ENCODE measurements around the gene CDC42BPA. TPM values are rescaled to one million over a fixed set of nuclear protein-coding genes. Genes with fewer than 3 reads are reported as not detected.

Gene CDC42BPA
- total and polyA plus RNA-seq, 2 donors = 3.7 to 3.9 TPM

DNA sequence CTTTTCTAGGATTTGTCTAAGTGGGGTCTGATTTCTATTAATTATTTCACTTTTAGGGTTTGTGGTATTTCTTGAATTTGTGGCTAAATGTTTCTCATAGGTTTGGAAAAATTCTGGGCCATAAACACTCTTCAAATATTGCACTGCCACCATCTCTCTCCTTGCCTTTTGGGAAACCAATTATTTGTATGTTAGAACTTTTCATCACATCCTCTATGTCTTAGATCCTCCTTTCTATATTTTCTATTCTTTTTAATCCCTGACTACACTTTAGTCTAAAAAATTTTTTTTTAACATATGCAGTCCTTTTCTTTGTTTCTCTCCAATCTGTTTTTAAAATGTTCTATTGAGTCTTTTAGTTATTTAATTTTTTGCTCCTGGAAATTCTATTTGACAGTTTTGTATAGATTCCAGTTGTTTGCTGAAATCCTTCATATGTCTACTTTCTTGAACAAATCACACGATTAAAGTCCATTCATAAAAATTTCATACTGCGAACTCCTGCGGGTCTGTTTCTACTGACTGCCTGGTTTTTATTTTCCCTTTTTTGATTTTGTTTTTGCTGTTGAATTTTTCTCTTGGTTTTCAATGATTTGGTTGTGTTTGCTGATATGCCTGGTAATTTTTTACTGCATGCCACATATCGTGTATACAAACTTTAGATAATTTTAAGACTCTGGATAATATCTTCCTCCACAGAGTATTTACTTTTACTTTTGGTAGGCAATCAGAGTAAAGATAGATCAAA, 235.1 kb downstream of the CDC42BPA start:
- no peaks in the 10 kb centered on the region for H3K4me1 ChIP-seq (ENCODE audit: control insufficient read depth in 2 of 2, insufficient read depth in 2 of 2, low read length in 2 of 2)
- H3K4me3 ChIP-seq (ENCODE audit: low read length in 2 of 2) = no peak overlapping the region
- 98% methylated on average over 4 of the region's 4 CpGs for WGBS

DNA sequence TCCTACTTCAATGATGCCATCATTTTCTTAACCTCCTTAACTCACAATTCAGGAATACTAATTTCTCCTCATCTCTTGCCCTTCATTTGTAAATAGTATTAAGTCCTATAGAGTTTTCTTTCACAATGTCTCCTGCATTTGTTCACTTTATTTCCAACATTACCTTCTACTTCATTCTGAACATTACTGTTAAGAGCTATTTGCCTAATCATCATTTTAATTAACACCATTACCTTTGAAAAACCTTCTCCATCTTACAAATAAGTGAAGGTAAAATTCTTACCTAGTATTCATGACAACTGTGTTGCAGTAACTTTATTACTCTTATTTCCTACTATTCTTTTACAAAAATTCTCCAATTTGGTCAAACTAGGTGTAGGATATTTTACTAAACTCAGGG, 240.5 kb downstream of the CDC42BPA start:
- Histone ChIP-seq H3K4me1 (ENCODE audit: control insufficient read depth in 2 of 2, insufficient read depth in 2 of 2, low read length in 2 of 2) (no peaks in the 10 kb centered on the region), H3K9me3 (ENCODE audit: control insufficient read depth in 2 of 2, insufficient read depth in 1 of 2, low read length in 1 of 2) (no peaks in the 10 kb centered on the region), H3K27ac (ENCODE audit: low read depth in 1 of 2, low read length in 1 of 2) (no peak overlapping the region), H3K27me3 (ENCODE audit: control insufficient read depth in 2 of 2, insufficient read depth in 1 of 2, low read length in 1 of 2) (no peaks in the 10 kb centered on the region), H3K36me3 (ENCODE audit: control insufficient read depth in 2 of 2, insufficient read depth in 2 of 2, low read length in 1 of 2) (no peaks in the 10 kb centered on the region), H3K4me3 (ENCODE audit: low read length in 2 of 2) (no peak overlapping the region)
- DNase-seq (ENCODE audit: low read depth in 6 of 9, low spot score in 9 of 9) = no peak

More for the DNA sequence above, 235.1 kb downstream of the CDC42BPA start:
- DNase-seq (ENCODE audit: low read depth in 6 of 9, low spot score in 9 of 9) = no peak
- Histone ChIP-seq H3K27me3 (ENCODE audit: control insufficient read depth in 2 of 2, insufficient read depth in 1 of 2, low read length in 1 of 2) (no peaks in the 10 kb centered on the region), H3K27ac (ENCODE audit: low read depth in 1 of 2, low read length in 1 of 2) (no peak overlapping the region), H3K36me3 (ENCODE audit: control insufficient read depth in 2 of 2, insufficient read depth in 2 of 2, low read length in 1 of 2) (no peaks in the 10 kb centered on the region), H3K9me3 (ENCODE audit: control insufficient read depth in 2 of 2, insufficient read depth in 1 of 2, low read length in 1 of 2) (no peaks in the 10 kb centered on the region)

DNA sequence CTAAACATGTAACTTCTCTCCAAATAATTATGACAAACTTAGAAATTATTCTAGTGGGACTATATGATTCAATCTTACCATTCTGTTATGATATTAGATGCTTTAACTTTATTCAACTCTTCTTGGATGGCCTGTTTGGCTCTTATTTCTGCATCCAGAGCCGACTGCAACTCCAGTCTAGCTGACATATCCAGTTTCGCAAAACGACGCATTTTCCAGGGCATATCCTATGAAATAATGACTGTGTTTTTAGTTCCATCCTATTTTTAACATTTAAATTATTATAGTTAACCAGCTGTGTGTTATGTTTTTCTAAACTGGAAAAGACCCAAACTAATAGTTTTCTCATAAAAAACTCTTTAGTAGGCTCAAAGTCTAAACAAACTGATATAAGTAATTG, 244.5 kb downstream of the CDC42BPA start:
- no peaks in the 10 kb centered on the region for H3K27me3 ChIP-seq (ENCODE audit: control insufficient read depth in 2 of 2, insufficient read depth in 1 of 2, low read length in 1 of 2)
- no peak for DNase-seq (ENCODE audit: low read depth in 6 of 9, low spot score in 9 of 9)
- WGBS = 96% methylated on average over 4 of the region's 4 CpGs
- no peaks in the 10 kb centered on the region for H3K9me3 ChIP-seq (ENCODE audit: control insufficient read depth in 2 of 2, insufficient read depth in 1 of 2, low read length in 1 of 2)
- no peak overlapping the region for H3K27ac ChIP-seq (ENCODE audit: low read depth in 1 of 2, low read length in 1 of 2)
- H3K4me3 ChIP-seq (ENCODE audit: low read length in 2 of 2) = no peak overlapping the region
- H3K36me3 ChIP-seq (ENCODE audit: control insufficient read depth in 2 of 2, insufficient read depth in 2 of 2, low read length in 1 of 2) = no peaks in the 10 kb centered on the region
- no peaks in the 10 kb centered on the region for H3K4me1 ChIP-seq (ENCODE audit: control insufficient read depth in 2 of 2, insufficient read depth in 2 of 2, low read length in 2 of 2)

DNA sequence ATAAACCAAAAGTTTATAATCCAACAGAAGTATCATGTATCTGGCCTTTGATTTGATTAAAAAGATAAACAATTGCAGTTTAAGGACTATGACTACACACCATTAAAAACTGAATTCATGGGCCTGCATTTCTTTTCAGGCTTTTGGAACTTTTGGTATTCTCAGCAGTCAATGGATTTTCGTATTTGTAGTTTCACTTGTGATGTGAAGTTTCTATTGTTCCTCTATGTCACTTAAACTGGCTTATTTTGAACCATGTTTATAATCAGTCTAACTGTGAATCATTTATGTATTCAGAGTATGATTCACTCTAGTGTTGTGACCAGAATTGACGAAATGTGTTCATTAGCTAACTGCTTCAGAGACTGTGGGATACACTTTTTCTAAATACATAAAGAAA, 245.3 kb downstream of the CDC42BPA start:
- Histone ChIP-seq H3K27me3 (ENCODE audit: control insufficient read depth in 2 of 2, insufficient read depth in 1 of 2, low read length in 1 of 2) (no peaks in the 10 kb centered on the region), H3K9me3 (ENCODE audit: control insufficient read depth in 2 of 2, insufficient read depth in 1 of 2, low read length in 1 of 2) (no peaks in the 10 kb centered on the region), H3K4me3 (ENCODE audit: low read length in 2 of 2) (no peak overlapping the region), H3K36me3 (ENCODE audit: control insufficient read depth in 2 of 2, insufficient read depth in 2 of 2, low read length in 1 of 2) (no peaks in the 10 kb centered on the region), H3K4me1 (ENCODE audit: control insufficient read depth in 2 of 2, insufficient read depth in 2 of 2, low read length in 2 of 2) (no peaks in the 10 kb centered on the region), H3K27ac (ENCODE audit: low read depth in 1 of 2, low read length in 1 of 2) (no peak overlapping the region)
- DNase-seq (ENCODE audit: low read depth in 6 of 9, low spot score in 9 of 9) = no peak
- 96% methylated on average over 2 of the region's 2 CpGs for WGBS

DNA sequence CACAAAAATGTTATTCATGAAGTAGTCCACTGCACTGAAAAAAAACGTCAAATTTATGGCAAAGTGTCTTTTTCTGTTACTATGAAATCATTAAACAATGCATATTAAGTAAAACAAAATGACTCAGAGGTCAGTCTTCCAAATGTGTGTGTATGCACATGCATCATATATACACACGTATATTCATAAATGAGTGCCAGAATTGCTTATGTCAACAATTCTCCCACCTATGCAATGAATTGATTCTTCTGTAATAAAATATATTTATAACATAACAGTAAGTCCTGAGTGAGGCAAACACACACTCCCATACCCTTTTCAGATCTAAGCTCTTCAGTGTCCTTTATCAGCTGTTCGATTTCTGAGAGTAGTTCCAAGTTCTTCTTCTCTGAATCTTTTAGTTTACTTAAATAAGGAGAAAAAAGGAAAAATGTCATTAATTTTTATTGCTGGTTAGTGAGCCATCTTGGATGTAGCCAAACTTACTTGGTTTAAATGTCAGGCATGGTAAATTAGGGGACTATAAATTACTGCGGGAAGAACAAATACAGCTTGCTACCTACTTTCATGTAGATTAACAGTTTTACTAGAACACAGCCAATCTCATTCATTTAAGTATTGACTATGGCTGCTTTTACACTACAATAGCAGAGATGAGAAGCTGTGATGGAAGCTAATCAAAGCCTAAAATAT, 246.3 kb downstream of the CDC42BPA start:
- H3K27me3 ChIP-seq (ENCODE audit: control insufficient read depth in 2 of 2, insufficient read depth in 1 of 2, low read length in 1 of 2) = no peaks in the 10 kb centered on the region
- no peak overlapping the region for H3K4me3 ChIP-seq (ENCODE audit: low read length in 2 of 2)
- WGBS = 97% methylated on average over 4 of the region's 4 CpGs
- no peaks in the 10 kb centered on the region for H3K4me1 ChIP-seq (ENCODE audit: control insufficient read depth in 2 of 2, insufficient read depth in 2 of 2, low read length in 2 of 2)
- no peaks in the 10 kb centered on the region for H3K9me3 ChIP-seq (ENCODE audit: control insufficient read depth in 2 of 2, insufficient read depth in 1 of 2, low read length in 1 of 2)
- no peak overlapping the region for H3K27ac ChIP-seq (ENCODE audit: low read depth in 1 of 2, low read length in 1 of 2)
- H3K36me3 ChIP-seq (ENCODE audit: control insufficient read depth in 2 of 2, insufficient read depth in 2 of 2, low read length in 1 of 2) = no peaks in the 10 kb centered on the region
- no peak for DNase-seq (ENCODE audit: low read depth in 6 of 9, low spot score in 9 of 9)

DNA sequence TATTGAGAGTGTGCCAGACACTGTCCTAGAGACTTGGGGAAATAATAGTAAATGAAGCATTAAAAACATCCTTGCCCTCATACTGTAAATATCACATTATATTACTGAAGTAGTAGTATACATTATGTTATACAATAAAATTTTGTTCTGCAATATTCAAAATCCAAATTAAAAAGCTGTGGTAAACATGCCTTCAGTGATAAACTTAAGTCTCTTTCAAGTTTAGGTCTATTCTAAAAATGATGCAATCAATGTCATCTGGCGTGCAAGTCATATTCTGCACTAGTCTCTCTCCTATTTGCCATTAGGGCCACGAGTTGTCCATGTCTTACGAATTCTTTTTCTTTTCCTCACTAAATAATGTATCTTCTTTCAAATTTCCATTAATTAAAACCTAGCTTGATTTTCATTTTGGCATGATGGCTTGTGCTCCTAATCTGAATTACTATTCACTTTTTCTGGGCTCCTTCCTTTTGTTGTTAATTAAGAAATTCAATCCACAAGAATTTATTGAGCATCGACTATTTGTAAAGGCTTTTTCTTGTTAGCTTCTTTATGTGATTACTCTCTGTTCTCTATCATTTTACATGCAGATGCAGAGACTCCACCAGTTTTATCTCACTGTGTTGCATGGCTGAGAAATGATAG, 247.5 kb downstream of the CDC42BPA start:
- Histone ChIP-seq H3K9me3 (ENCODE audit: control insufficient read depth in 2 of 2, insufficient read depth in 1 of 2, low read length in 1 of 2) (no peaks in the 10 kb centered on the region), H3K4me1 (ENCODE audit: control insufficient read depth in 2 of 2, insufficient read depth in 2 of 2, low read length in 2 of 2) (no peaks in the 10 kb centered on the region), H3K36me3 (ENCODE audit: control insufficient read depth in 2 of 2, insufficient read depth in 2 of 2, low read length in 1 of 2) (no peaks in the 10 kb centered on the region), H3K27me3 (ENCODE audit: control insufficient read depth in 2 of 2, insufficient read depth in 1 of 2, low read length in 1 of 2) (no peaks in the 10 kb centered on the region), H3K27ac (ENCODE audit: low read depth in 1 of 2, low read length in 1 of 2) (no peak overlapping the region), H3K4me3 (ENCODE audit: low read length in 2 of 2) (no peak overlapping the region)
- WGBS = 91% methylated on average over 4 of the region's 4 CpGs
- no peak for DNase-seq (ENCODE audit: low read depth in 6 of 9, low spot score in 9 of 9)

DNA sequence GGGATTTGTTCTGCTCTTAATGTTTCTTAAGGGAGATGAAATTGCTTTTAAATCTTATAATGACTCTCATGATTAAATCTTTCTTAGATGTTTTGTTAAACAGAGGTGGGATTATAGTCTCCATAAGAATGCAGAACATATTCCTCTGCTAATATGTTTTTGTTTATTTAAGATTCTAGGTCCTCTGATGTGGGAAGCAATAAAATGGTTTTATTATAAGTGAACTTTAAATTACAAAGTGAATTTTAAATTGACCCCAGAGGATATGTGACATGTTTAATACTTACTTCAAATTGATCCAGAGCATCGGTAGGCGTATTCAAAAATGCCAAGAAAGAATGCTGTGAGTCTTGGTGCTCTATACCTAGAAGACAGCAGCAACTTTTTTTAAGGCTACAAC, 248.8 kb downstream of the CDC42BPA start:
- 98% methylated on average over 2 of the region's 2 CpGs for WGBS
- Histone ChIP-seq H3K9me3 (ENCODE audit: control insufficient read depth in 2 of 2, insufficient read depth in 1 of 2, low read length in 1 of 2) (no peaks in the 10 kb centered on the region), H3K36me3 (ENCODE audit: control insufficient read depth in 2 of 2, insufficient read depth in 2 of 2, low read length in 1 of 2) (no peaks in the 10 kb centered on the region), H3K27ac (ENCODE audit: low read depth in 1 of 2, low read length in 1 of 2) (no peak overlapping the region), H3K27me3 (ENCODE audit: control insufficient read depth in 2 of 2, insufficient read depth in 1 of 2, low read length in 1 of 2) (no peaks in the 10 kb centered on the region), H3K4me3 (ENCODE audit: low read length in 2 of 2) (no peak overlapping the region), H3K4me1 (ENCODE audit: control insufficient read depth in 2 of 2, insufficient read depth in 2 of 2, low read length in 2 of 2) (no peaks in the 10 kb centered on the region)
- DNase-seq (ENCODE audit: low read depth in 6 of 9, low spot score in 9 of 9) = no peak

DNA sequence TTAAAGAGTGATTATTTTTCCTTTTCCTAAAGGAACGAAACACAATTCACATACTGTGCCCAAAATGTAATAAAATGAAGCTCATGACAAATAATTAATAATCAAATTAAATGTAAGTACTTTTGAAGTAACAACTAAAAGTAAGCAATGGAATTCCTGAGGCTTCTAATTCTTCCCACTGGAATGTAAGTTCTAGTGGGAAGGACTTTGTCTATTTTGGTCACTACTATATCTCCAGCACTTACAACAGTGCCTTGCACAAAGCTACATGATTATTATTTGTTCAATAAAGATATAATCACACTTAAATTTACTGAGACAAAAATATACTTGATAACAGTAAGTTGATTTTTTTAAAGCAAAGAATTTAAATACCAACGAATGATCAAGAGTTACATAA, 249.4 kb downstream of the CDC42BPA start:
- DNase-seq (ENCODE audit: low read depth in 6 of 9, low spot score in 9 of 9) = no peak
- Histone ChIP-seq H3K27ac (ENCODE audit: low read depth in 1 of 2, low read length in 1 of 2) (no peak overlapping the region), H3K27me3 (ENCODE audit: control insufficient read depth in 2 of 2, insufficient read depth in 1 of 2, low read length in 1 of 2) (no peaks in the 10 kb centered on the region), H3K36me3 (ENCODE audit: control insufficient read depth in 2 of 2, insufficient read depth in 2 of 2, low read length in 1 of 2) (no peaks in the 10 kb centered on the region), H3K4me3 (ENCODE audit: low read length in 2 of 2) (no peak overlapping the region), H3K9me3 (ENCODE audit: control insufficient read depth in 2 of 2, insufficient read depth in 1 of 2, low read length in 1 of 2) (no peaks in the 10 kb centered on the region), H3K4me1 (ENCODE audit: control insufficient read depth in 2 of 2, insufficient read depth in 2 of 2, low read length in 2 of 2) (no peaks in the 10 kb centered on the region)
- WGBS = 97% methylated on average over 2 of the region's 2 CpGs

DNA sequence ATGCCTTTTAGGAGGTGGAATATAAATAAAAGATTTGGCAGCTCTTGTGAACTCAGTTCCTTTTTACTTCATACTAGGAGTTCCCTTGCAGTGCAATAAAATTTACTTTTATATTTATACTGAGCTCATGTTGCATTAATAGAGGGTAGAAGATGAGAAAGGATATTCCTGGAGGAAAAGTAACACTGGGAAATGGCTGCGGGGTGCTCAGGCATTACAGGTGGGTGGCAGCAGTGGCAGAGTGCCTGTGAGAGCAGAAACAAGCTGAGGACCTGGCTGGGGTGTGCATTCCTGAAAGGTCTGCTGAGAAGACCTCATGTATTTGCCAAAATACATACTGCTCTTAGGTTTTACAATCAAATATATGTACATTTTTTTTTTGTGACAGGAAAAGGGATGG, 251.3 kb downstream of the CDC42BPA start:
- H3K36me3 ChIP-seq (ENCODE audit: control insufficient read depth in 2 of 2, insufficient read depth in 2 of 2, low read length in 1 of 2) = no peaks in the 10 kb centered on the region
- H3K9me3 ChIP-seq (ENCODE audit: control insufficient read depth in 2 of 2, insufficient read depth in 1 of 2, low read length in 1 of 2) = no peaks in the 10 kb centered on the region
- H3K27me3 ChIP-seq (ENCODE audit: control insufficient read depth in 2 of 2, insufficient read depth in 1 of 2, low read length in 1 of 2) = no peaks in the 10 kb centered on the region
- DNase-seq (ENCODE audit: low read depth in 6 of 9, low spot score in 9 of 9) = no peak
- 95% methylated on average over 1 of the region's 1 CpG for WGBS
- no peak overlapping the region for H3K27ac ChIP-seq (ENCODE audit: low read depth in 1 of 2, low read length in 1 of 2)
- no peak overlapping the region for H3K4me3 ChIP-seq (ENCODE audit: low read length in 2 of 2)
- H3K4me1 ChIP-seq (ENCODE audit: control insufficient read depth in 2 of 2, insufficient read depth in 2 of 2, low read length in 2 of 2) = no peaks in the 10 kb centered on the region
